HG03460 (cell line): ENCODE data around the gene ZKSCAN5.
A peak's percentile ranks its signal among the peaks of the same experiment; 100 is the strongest.

Source experiments
- ATAC-seq: cut with Tn5 transposase; IDR thresholded peaks from one replicate; pipeline ENCODE4 v1.9.1; 2021; ENCODE audit not compliant: unreplicated experiment

ZKSCAN5 gene

DNA sequence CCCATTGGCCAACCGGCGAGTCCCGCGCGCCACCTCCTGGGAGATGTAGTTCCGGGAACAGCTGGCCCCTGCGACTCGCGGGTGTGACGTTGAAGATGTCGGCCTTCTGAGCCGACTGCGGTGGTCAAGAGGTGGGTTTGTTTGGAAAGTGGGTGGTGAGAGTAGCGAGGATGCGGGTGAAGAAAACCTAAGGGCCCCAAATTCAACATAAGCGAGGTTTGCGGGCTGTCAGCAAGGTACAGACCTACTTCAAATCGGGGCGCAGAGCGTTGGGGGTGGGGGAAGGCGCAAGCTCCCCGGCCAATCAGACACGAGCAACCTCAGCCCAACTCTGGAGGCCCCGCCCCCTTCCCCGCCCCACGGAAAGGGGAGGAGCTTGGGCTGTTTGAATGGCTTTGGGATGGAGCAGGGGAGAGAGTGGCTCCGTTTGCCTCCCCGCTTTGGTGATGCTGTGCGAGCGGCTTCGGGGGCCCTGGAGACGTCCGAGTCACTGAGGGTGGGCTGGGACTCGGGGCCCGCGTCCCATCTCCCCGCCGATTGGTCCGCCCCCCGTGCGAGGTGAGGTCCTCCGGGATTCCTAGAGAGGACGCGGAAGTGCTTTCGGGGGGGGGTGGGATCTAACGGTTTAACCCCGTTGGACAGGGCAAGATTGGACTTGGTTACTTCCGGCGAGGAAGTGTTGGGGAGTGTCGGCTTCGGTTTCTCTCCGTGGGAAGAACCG lies at the start of gene ZKSCAN5:
TSS of gene ZKSCAN5 (plus strand) at position 60 of the 721 bp plus-strand sequence. CDS start 1,383 bp downstream, outside the sequence.
- peak; percentile 63 for ATAC-seq

DNA sequence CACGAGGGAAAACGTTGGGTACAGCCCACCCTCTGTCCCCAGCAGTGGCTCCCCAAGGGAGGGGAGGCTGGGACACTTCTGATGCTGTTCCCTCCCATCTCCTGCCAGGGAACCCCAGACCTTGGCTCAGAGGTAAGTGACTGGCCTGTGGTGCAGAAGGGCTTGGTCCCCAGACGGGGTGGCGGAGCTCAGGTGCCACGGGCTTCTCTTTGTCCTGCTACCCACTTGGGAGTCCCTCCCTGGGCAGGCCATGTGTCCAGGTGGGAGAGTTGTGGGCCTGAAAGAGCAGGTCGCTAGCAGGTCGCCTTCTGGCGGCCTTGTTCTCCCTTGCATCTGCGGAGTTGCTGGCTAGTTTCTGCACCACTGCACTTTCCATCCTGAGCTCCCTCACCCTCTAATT lies 48.6 kb upstream of the ZKSCAN5 start:
- ATAC-seq: no peak

DNA sequence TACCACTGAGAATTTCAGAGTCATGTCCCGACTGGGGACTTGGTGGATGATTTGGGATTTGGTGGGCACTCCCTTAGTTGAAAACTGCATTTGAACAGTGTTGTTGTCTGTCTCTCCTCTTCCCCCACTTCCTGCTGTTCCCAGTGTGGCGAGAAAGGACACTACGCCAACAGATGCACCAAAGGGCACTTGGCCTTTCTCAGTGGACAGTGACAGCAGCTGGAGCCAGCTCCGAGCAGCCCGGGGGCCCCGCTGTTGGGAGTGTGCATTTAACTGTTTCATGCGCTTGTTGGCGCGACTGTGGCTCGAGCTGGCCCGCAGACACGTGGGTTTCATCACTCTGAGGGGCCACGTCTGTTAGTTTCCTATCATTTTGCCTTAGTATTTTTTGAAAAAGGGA lies 48.2 kb upstream of the ZKSCAN5 start:
- ATAC-seq: no peak

DNA sequence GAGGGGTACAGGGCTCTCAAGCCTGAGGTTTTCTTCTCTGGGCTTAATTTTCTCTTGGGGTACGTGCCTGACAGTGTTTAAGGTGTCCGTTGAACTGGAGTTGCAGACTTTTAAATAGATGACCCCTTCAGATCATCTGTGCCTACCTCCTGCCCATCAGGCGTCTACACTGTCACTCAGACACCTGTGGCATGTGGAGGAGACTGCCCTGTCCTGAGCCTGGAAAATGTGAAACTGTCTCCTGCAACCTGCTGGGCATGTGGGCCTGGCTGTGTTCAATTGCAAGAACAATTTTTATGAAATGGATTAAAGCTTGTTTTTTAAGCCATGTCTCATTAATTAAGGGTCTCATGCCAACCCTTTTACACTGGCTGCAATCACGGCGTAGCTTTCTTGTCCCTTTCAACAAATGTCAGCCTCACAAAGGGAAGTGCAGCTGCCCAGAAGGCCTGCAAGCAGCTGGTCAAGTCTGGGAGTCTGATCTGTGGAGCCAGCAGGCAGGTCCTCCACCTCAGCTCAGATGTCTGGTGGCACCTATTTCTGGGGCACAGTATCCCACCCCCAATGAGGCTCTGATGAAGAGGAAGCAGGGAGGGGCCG lies 47.3 kb upstream of the ZKSCAN5 start:
- ATAC-seq: no peak

DNA sequence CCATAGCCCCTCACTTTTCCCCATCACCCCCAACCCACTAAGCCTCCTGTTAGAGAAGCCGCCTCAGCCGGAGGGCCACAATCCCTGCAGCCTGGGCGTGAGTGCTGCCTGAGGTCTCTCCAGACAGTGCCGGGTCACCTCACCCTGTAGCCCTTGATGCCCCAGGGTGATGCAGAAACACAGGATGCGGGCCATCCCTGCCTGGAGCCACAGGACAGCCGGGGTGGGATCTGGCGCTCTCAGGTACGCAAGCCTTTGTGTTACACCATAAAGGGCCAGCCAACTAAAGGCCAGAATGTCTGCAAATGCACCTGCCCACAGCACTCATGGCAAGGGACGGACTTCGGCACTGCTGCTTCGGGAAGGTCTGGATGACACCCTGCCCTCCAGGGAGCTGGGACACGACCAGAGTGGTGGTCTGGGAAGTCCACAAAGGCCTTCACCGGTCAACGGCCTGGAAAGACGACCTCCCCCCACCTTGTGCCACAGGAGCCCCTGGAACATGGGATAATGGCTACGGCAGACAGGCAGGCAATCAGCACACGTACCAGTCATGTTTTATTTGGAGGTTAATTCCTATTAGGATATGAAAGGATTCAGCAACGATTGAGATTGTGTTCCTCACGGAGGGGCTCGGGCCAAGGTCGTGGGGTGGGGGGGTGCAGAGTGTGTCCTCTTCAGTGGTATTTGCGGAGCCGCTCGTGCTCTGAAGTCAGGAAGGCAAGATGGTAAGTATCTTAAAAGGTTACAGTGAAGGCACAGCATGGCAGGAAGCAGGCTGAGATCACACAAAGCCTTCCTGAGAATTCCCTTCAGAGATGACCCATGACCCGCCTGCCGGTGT lies 46.6 kb upstream of the ZKSCAN5 start:
- ATAC-seq: no peak

DNA sequence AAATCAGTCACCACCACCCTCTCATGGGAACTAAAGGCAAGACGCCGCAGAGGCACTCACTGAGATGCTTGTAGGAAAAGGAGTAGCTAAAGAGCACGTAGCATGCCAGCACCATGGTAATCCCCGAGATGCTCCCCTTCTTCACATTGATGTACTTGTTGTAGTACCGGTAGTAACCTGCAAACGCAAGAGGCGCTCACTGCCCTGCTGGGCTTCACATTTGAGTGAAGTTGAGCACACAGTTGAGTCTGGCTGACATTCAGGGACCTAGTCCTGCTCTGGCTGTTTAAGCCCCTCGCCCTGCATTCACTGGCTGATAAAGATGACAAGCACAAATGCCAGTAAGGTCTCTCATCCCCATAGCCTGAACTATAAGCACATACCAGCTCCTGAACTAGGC lies 45.4 kb upstream of the ZKSCAN5 start:
- no peak for ATAC-seq

DNA sequence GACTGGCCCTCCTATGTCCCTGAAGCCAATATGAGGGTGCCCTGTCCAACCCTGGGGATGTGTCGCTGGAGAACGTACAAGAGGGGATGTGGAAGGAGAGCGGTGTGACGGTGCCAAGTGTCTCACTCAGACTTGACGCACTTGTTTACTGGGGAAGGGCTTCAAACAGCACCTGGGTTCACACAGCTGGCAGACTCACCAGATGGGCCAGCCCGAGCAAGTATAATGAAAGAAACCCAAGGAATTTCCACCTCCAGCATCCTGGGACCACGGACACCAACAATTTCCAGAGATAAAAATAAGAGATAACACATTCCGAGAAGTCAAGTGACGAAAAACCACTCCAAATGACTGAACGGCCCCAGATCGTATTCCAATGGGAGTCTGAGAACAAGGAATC lies 43.8 kb upstream of the ZKSCAN5 start:
- ATAC-seq: no peak

DNA sequence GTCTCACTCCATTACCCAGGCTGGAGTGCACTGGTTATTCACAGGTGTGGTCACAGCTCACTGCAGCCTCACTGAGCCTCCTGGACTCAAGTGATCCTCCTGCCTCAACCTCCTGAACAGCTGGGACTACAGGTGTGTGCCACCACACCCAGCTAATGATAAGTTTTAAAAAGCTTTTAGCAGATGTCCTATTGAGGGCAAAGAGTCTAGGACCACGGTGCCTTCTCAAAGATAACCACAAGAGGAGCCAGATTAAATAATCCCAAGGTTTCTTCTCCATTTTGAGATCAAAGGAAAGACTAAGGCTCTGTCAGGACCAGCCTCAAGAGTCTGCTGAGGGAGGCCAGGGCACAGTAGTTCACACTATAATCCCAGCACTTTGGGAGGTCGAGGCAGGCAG lies 43.2 kb upstream of the ZKSCAN5 start:
- ATAC-seq: no peak

DNA sequence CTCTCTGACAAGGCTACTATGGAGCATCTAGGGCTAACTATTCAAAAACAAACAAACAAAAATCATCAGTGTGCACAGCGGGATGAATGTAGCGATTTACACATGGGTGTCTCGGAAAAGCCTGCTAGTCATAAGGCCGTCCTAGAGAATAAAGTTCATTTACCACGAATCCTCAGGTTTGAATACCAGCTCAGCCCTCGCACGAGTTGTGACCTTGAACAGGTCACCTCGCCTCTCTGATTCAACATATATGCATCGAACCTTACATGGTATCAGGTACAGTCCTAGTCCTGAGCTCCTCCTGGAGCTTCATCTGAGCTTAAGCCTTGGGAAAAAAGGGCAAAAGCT lies 39.1 kb upstream of the ZKSCAN5 start:
- peak; percentile 6 for ATAC-seq

DNA sequence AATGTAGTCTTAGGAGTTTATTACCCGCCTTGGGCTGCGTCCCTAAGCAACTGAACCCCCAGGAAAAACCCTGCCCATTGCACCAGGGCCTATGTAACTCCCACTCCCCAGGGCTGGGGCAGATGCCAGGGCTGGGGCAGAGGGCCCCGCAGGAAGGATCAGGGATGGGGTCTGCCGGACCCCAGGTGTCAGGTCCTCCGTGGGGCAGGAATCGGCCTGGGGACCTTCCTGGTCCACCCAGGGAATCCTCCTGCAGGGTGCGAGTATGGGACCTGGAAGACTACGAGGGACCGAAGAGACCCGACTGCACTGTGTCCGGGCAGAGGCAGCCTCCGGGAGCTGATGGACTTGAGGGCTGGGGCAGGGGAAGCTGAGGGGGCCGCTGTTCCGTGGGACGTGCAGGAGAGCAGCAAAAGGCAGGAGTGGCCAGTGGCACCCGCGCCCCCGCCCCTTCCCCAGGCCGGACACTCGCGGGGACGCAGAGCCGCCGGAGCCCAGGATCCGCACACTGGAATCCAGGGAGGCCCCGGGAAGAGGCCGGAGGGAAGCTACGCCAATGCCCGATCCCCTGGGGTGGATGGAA lies 36.0 kb upstream of the ZKSCAN5 start:
- no peak for ATAC-seq

DNA sequence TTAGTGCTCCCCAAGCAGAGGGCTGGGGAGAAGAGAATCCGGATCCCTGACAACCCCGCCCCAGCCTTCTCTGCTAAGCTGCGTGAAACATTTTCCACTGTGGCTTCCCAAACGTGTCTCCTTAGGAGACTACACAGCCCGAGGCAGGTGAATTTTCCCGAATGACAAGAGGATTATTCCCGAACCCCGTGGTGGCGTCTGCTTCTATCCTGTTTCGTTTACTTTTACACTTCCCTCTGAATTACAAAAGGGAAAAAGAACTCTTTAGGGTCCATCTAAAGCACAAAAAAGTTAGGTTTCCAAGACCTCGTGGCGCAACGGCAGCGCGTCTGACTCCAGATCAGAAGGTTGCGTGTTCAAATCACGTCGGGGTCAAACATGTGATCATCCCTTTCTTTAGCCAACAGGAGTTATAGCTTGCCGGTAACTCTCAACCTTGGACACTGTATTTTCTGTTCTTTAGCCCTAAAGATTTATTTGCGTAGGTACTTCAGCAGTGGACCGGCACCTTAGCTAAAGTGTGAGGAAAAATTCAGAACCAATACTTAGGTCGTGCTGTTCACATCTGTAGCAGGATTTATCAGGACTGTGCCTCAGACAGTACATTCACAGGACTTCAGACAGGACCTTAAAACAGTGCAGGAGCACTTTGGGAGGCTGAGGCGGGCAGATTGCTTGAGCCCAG lies 34.9 kb upstream of the ZKSCAN5 start:
- no peak for ATAC-seq

DNA sequence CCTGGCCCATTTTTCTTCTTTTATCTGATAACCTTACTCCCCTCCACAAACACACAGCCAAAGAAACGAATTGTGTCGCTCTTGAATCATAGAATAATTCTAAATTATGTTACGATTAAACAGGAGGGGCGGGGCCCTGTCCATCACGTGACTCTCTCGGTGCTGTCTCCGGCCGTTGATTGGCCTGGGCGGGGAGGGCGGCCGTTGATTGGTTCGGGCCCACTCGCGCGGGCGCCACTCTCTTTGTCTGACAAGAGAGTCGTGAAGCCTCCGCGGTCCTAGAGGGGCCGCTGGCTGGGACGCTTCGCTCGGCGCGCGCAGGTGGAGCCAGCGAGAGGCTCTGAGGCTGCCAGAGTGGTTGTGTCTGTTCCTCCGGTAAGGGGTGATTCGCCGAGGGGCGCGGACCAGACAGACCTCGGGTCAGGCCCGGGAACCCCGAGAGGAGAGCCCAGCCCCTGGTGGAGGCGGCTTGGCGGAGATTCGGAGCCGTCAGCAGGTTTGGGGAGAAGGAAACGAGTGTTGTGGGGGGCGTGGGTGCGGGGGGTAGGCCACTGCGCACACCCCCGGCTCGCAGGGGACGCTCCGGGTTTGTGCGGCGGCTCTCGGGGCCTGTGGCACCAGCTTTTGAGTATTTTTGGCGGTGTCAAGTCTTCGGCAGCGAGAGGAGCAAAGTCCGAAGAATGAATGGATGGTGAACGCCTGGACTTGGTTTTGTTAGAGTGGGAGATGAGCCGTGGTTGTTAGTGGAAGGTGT lies 31.7 kb upstream of the ZKSCAN5 start, which contains the start of gene ZNF789:
TSS of gene ZNF789 (plus strand) at position 330 of the 754 bp plus-strand sequence. CDS start 3,567 bp downstream, outside the sequence.
- ATAC-seq: peak; percentile 97

DNA sequence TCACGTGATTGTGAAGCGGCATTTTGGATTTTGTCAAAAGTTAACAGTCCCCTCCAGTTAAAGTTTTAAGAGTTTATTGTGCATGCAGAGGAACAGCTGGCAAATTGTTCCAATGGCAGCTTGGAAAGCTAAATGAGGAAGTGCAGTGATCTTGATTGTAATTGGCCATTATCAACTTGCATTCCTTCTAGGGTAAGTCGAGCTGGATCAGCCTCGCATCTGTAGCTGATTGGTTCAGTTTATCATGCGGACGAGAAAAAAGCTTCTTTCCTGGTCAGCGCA lies 31.2 kb upstream of the ZKSCAN5 start:
- no peak for ATAC-seq

DNA sequence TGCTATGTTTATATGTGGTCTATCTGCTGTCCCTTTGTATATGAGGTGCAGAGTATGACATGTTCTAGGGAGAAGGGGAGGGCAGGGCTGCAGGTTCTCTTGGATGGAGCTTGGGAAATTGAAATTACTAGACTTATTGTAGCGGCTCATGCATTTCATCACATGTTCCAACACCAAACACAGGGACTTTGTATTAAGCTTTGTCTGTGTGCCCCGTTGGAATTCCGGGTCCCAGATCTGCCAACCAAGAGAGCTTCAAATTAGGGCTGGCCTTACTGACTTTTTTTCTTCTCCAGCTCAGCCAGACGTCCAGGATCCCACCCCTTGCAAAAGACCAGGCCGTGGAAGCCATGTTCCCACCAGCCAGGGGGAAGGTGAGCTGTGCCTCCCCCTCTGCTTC lies 28.4 kb upstream of the ZKSCAN5 start:
- ATAC-seq: no peak

DNA sequence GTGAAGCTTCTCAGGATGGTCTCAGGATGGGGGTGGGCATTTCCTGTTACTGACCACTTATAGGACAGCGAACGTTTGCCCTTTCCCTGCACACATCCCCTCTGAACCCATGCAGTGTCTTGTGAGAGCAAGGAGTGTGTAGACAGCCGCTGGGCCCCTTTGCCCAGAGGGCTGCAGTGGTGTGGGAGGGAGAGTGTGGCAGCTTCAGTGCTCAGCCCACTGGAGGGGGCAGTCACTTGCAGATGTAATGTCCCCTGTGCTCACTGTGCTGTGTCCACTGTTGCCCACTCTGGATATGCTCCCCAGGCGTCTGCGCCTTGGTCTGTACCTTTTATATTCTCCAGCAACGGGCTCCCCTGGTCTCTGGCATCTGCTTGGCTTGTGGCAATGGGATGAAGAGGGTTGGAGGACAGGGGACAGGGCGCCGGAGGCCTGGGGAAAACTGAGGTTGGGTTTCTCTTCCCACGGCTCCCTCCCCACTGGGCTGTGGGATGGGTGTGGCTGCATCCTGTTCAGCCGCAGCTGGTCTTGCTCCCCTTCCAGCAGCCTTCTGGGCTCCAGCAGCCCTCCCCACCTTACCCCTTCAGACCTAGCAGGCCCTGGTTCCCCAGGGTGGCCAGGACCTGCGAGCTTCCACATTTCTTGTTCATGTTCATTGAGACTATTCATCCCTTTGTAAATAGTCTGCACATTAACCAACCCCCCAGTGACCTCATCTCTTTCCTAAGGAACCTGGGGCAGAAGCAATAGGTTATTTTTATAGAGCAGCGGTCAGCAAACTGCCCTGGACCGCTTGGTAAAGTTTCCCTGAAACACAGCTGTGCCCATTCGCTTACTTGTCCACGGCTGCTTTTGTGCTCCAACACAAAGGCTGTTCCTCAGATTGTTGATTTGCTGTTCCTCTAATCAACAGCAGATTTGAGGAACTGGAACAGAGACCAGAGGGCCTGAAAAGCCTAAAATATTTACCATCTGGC lies 25.7 kb upstream of the ZKSCAN5 start:
- no peak for ATAC-seq

DNA sequence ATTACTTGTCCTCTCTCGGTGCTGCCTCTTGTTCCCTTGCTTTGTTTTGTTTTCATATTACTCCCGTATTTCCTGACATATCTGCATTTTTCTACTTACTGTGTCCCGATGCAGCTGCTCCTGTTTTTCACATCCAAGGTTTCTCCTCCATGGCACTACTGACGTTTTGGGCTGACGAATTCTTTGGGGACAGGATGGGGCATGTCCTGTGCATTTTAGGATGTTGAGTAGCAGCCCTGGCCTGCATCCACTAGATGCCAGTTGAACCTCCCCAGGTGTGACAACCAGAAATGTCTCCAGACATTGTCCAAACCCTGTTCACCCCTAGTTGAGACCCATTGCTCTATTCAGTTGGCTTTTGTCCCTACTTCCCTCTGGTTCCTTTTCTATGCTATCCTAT lies 19.4 kb upstream of the ZKSCAN5 start:
- ATAC-seq: no peak

DNA sequence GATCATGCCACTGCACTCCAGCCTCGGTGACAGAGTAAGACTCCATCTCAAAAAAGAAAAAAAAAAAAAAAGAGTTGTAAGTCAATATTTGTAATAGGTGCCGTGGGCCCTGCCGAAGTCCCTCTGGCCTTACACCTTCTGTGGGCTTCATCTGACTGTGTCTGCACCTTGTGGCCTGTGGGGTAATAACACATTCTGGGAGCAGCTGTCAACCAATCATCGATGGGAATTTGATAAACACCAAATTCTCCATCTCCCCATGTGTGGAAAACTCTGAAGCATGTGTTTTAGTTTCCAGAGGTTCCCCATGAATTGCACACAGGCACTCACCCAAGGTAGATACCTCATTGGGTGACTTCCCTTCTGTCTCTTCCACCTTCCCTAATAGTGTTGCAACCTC lies 15.2 kb upstream of the ZKSCAN5 start:
- ATAC-seq: no peak

DNA sequence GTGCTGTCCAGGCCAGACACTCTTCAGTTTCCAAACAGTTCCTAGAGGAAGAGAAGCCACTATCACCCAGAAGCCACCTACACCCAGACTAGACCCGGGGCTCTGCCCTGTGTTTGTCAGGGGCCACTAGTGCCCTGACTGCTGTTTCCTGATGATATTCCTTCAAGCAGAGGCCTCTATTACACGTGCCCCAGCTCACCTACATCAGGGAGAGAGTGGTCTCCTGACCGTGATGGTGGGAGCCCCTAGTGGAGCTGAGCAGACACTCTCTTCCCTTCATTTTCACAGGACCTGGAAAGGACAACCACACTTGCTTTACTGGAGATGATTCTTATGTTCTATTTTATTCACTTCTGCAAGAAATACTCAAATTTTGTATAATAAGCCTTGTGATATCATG lies 13.6 kb upstream of the ZKSCAN5 start:
- ATAC-seq: no peak

DNA sequence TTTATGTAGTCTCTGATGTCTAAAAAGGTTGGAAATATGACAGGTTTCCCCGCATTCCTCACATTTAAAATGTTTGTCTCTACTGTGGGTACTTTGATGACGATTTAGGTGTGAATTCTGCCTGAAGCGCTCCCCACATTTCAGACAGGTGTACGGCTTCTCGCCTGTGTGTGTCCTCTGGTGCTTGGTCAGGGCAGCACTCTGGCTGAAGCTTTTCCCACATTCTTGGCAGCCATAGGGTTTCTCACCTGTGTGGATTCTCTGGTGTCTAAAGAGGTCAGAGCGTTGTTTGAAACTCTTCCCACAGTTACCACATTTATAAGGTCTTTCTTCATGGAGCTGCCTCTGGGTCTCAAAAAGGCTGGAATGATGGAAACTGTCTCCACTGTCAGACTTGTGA lies 10.6 kb upstream of the ZKSCAN5 start:
- ATAC-seq: no peak
